ENCODE data around the gene RAB4A.

Gene RAB4A

DNA sequence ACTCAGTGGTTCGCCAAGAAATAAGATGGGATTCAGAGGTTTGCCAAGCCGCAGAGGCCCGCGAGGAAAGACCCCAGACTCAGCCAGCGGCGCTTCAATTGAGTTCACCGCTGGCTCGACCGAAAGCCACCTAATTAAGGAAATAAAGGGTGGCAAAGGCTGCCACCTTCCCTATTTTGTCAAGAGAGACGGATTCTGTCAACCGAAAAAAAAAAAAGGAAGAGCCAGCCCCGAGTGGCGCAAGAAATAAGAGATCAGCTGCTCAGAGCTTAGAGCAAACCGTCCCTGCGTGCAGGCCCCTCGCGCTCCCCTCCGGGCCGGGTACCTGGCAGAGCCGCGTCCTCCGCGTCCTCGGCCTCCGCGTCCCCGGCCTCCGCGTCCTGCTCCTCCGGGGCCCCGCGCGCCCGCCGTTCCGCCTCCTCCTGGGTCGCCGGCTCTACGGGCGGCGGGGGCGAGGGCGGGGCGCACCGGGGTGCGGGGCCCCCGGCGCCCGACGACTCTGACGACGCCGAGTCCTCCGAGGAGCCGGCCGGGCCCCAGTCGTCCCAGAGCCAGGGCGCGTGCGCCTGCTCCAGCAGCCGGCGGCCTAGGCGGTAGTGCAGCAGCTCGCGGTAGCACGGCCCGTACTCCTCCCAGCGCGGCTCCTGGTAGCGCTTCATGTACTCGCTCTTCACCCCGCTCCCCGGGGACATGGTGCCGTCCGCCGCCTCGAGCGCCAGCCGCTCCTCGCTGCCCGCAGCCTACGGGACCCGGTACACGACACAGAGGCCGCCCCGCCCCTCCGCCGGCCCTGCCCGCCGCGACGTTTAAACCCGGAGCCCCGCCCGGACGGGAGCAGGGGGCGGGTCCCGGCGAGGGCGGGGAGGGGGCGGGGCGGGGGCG lies 71.1 kb downstream of the RAB4A start:
- peak; percentile 74 for DNase-seq

DNA sequence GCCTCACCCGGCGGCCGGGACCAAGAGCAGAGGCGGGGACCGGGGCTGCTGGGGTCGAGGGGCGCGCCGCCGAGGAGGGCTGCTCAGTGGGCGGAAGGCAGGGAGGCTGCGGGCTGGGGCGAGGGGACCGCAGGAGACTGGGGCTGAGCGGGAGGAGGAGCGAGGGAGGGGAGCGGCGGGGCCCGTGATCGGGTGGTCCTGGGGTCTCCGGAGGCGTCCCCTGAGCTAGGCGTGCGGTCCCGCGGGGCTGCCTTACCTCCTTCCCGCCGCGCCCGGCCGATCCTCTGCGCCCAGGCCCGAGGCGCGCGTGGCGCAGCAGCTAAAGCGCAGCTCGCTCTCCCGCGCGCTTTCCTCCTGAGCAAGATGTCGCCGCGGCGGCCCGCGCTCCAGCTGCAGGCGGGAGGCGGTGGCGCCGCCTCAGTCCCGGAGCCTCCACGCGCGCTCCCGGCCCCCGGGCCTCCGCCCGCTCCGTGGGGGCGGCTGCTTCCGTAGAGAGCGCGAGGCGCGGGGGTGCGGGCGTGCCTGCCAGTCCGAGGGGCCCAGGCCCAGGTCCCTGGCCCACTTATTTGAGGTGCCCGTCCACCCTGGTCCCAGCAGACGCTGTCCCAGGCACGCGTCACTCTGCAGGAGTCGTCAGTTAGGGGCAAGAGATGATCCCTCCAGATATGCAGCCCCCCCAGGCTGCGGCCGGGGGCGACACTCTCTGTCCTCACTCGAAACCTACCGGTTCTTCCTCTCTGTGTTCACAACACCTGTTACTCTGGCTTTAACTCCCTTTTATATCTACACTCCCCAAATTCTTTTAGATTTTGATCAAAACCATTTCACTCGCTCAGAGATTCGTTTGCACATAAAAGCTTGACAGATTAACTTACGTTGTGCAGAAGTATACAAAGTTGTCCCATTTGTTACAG lies 72.0 kb downstream of the RAB4A start, which contains the start of gene CCSAP:
TSS of gene CCSAP (minus strand) at position 392 of the 914 bp plus-strand sequence. CDS start 582 bp downstream, outside the sequence.
- DNase-seq = peak; percentile 55

DNA sequence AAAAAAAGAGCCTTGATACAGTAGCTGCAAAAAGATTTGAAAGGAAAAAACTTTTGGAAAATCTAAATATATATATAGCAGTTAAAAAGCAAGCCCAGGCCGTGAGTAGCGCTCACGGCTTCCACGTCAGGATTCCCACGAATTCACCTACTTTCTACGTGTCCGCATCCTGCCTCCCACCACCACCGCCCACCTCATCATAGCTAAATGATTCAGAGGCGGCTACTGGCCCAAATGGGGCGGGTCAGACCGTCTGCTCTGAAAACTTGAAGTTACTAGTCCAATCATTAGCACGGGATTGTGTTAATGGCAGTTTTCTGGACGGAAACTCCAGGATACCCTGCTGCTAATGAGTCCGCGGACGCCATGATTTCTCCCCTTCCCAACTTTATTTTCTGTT lies 73.2 kb downstream of the RAB4A start:
- DNase-seq = no peak

- no peak for DNase-seq
These were observed 74.2 kb downstream of the RAB4A start for GRCh38 chr1:229344937-229345684.

DNA sequence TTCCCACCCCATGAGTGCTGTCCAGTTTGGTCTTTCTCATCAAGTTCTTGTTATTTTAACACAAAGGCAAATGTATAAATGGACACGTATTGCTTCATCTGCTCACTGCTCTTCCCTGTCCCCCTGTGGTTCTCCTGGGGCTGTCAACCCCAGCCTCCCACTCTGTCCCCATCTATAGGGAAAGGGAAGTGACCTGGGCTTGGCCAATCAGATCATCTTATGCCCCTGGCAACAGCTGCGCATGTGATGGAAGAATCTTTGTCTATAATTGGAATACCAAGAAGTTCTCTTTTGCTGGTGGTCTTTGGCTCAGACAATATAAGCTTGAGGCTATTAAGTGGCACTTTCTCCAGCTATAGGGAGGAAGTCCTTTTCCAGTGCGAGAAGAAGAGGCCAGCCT lies 76.6 kb downstream of the RAB4A start:
- DNase-seq = no peak

- no peak for DNase-seq
These were observed 78.8 kb downstream of the RAB4A start for GRCh38 chr1:229349463-229350385.

DNA sequence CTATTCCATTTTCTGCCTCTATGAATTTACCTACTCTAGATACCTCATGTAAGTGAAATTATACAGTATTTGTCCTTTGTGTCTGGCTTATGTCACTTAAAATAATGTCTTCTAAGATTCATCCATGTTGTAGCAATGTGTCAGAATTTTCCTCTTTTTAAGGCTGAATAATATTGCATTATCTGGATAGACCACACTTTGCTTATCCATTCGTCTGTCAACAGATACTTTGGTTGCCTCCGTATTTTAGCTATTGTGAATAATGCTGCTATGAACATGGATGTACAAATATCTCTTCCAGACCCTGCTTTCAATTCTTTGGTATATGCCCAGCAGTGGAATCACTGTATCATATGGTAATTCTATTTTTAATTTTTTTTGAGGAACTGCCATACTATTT lies 82.1 kb downstream of the RAB4A start:
- DNase-seq = no peak

GRCh38 chr1:229354226-229354625 lies 83.3 kb downstream of the RAB4A start:
- DNase-seq = no peak

All from NCI-H510A (cell line).